Midbrain (tissue), 1 donor: ENCODE measurements around the gene CTAGE8.
"Not testable (repeated sequence)": the region's sequence is repeated elsewhere in the genome, so short reads cannot be mapped to it uniquely, and the experiment has no call there.

ENCODE experiments used
- DNase-seq: peaks from one replicate; lab custom pipeline; 2025; lab: John Stamatoyannopoulos, UW

Gene CTAGE8

GRCh38 chr7:144255471-144255897 lies 13.6 kb downstream of the CTAGE8 start:
- DNase-seq, result no peak

GRCh38 chr7:144252307-144252706 lies 16.8 kb downstream of the CTAGE8 start:
- DNase-seq, result not testable (repeated sequence)

GRCh38 chr7:144247674-144248330 lies 21.3 kb downstream of the CTAGE8 start:
- DNase-seq, result not testable (repeated sequence)

- not testable (repeated sequence) for DNase-seq
These were observed 22.1 kb downstream of the CTAGE8 start for GRCh38 chr7:144246967-144247366.

- DNase-seq, result not testable (repeated sequence)
These were observed 23.7 kb downstream of the CTAGE8 start for GRCh38 chr7:144245372-144245771.

- DNase-seq, result not testable (repeated sequence)
These were observed 29.7 kb downstream of the CTAGE8 start, which contains the start of gene OR2A42 for GRCh38 chr7:144239365-144239764. TSS of gene OR2A42 (minus strand) at chr7:144239605. CDS start at chr7:144232843, 6,762 bp downstream.

- DNase-seq, result not testable (repeated sequence)
These were observed 30.5 kb downstream of the CTAGE8 start for GRCh38 chr7:144238530-144239082.

- DNase-seq, result not testable (repeated sequence)
These were observed 36.0 kb downstream of the CTAGE8 start for GRCh38 chr7:144233039-144233438.

GRCh38 chr7:144231027-144231426 lies 38.1 kb downstream of the CTAGE8 start:
- not testable (repeated sequence) for DNase-seq

- not testable (repeated sequence) for DNase-seq
These were observed 40.3 kb downstream of the CTAGE8 start for GRCh38 chr7:144228810-144229209.

- DNase-seq, result not testable (repeated sequence)
These were observed 42.2 kb downstream of the CTAGE8 start for GRCh38 chr7:144226866-144227265.

- not testable (repeated sequence) for DNase-seq
These were observed 45.4 kb downstream of the CTAGE8 start for GRCh38 chr7:144223675-144224074.

- DNase-seq, result not testable (repeated sequence)
These were observed 48.6 kb downstream of the CTAGE8 start for GRCh38 chr7:144220531-144220930.

- not testable (repeated sequence) for DNase-seq
These were observed 49.9 kb downstream of the CTAGE8 start for GRCh38 chr7:144219149-144219548.

- not testable (repeated sequence) for DNase-seq
These were observed 50.5 kb downstream of the CTAGE8 start for GRCh38 chr7:144218581-144218980.

GRCh38 chr7:144217200-144217599 lies 51.9 kb downstream of the CTAGE8 start:
- not testable (repeated sequence) for DNase-seq
